Peyer's patch (tissue), 4 donors: ENCODE results near the gene MARS1. TPM values are rescaled to one million over a fixed set of nuclear protein-coding genes. Genes with fewer than 3 reads are reported as not detected.
"Not testable (repeated sequence)": the region's sequence is repeated elsewhere in the genome, so short reads cannot be mapped to it uniquely, and the experiment has no call there.

Experiments
- DNase-seq, 3 donors: peaks; one replicate each; pipeline ENCODE4 v3.0.0-alpha.2; 2017 to 2019
- H3K27ac ChIP-seq, 4 donors: fragments of 200-600 bp; sonication (generic); one replicate each; pipeline ENCODE4 v1.5.1; 2016 to 2019
- H3K27me3 ChIP-seq, 2 donors: fragments of 200-600 bp; sonication (generic); one replicate each; pipeline ENCODE4 v1.5.1; 2019
- H3K36me3 ChIP-seq, 3 donors: fragments of 200-600 bp; sonication (generic); one replicate each; pipeline ENCODE4 v1.5.1; 2016 to 2019
- H3K4me1 ChIP-seq, 4 donors: fragments of 200-600 bp; sonication (generic); one replicate each; pipeline ENCODE4 v1.5.1; 2016 to 2019
- H3K4me3 ChIP-seq, 4 donors: fragments of 200-600 bp; sonication (generic); 1 replicate in 3 of 4; 2 replicates in 1 of 4; pipeline ENCODE4 v1.5.1; 2016 to 2019; ENCODE audit warnings: mild to moderate bottlenecking in 1 of 4
- H3K9me3 ChIP-seq, 4 donors: fragments of 200-600 bp; sonication (generic); one replicate each; pipeline ENCODE4 v1.5.1; 2016 to 2019; ENCODE audit warnings: mild to moderate bottlenecking in 1 of 4
- POLR2A ChIP-seq, 2 donors: fragments of 450-650 bp; IDR thresholded peaks; one replicate each; pipeline ENCODE4 v1.5.1; 2017; ENCODE audit warnings: antibody characterized with exemption in 2 of 2, mild to moderate bottlenecking in 2 of 2, moderate library complexity in 2 of 2
- total RNA-seq, 4 donors: library from RNA; depleted of rRNA; stranded (reverse); fragments of >200 nt; gene quantifications; one replicate each; pipeline ENCODE4 v1.1.0, GENCODE V29; 2016
- TF ChIP-seq, protein P1 (sequence below), 6 experiments: fragments of 450-650 bp in 4 of 6; fragments of 200-600 bp in 2 of 6; sonication (generic) in 1 of 6; IDR thresholded peaks; one replicate each; pipeline ENCODE4 v1.5.1; 2017 to 2019; ENCODE audit warnings: antibody characterized with exemption in 6 of 6, mild to moderate bottlenecking in 3 of 6, moderate library complexity in 1 of 6

Gene MARS1
- total RNA-seq, 4 donors from 2014 or later: 40.6 to 97.4 (median 63.5) TPM

GRCh38 chr12:57496822-57497221 is 9.0 kb downstream of the MARS1 start:
- Histone ChIP-seq H3K27ac (no peak overlapping the region), H3K4me3 (no peak overlapping the region), H3K36me3 (peaks cover 0 to 48% (median 0%) of the 10 kb centered on the region in 3 donors), H3K27me3 (no peaks in the 10 kb centered on the region), H3K4me1 (no peaks in the 10 kb centered on the region), H3K9me3 (no peaks in the 10 kb centered on the region)
- DNase-seq: no peak
- TF ChIP-seq, protein P1, sequence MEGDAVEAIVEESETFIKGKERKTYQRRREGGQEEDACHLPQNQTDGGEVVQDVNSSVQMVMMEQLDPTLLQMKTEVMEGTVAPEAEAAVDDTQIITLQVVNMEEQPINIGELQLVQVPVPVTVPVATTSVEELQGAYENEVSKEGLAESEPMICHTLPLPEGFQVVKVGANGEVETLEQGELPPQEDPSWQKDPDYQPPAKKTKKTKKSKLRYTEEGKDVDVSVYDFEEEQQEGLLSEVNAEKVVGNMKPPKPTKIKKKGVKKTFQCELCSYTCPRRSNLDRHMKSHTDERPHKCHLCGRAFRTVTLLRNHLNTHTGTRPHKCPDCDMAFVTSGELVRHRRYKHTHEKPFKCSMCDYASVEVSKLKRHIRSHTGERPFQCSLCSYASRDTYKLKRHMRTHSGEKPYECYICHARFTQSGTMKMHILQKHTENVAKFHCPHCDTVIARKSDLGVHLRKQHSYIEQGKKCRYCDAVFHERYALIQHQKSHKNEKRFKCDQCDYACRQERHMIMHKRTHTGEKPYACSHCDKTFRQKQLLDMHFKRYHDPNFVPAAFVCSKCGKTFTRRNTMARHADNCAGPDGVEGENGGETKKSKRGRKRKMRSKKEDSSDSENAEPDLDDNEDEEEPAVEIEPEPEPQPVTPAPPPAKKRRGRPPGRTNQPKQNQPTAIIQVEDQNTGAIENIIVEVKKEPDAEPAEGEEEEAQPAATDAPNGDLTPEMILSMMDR (IDR thresholded peaks at IDR 0.05): no peak
- TF ChIP-seq POLR2A (IDR thresholded peaks at IDR 0.05): no peak

GRCh38 chr12:57497223-57498131 is 9.6 kb downstream of the MARS1 start:
- Histone ChIP-seq H3K27ac (no peak overlapping the region), H3K4me1 (no peaks in the 10 kb centered on the region), H3K9me3 (no peaks in the 10 kb centered on the region), H3K4me3 (no peak overlapping the region), H3K27me3 (no peaks in the 10 kb centered on the region), H3K36me3 (peaks cover 0 to 50% (median 0%) of the 10 kb centered on the region in 3 donors)
- TF ChIP-seq POLR2A (IDR thresholded peaks at IDR 0.05): no peak
- TF ChIP-seq, protein P1 (IDR thresholded peaks at IDR 0.05): no peak
- DNase-seq: no peak

GRCh38 chr12:57498132-57498502 is 10.2 kb downstream of the MARS1 start:
- Histone ChIP-seq H3K27ac (no peak overlapping the region), H3K9me3 (no peaks in the 10 kb centered on the region), H3K4me1 (no peaks in the 10 kb centered on the region), H3K4me3 (no peak overlapping the region), H3K36me3 (peaks cover 0 to 45% (median 0%) of the 10 kb centered on the region in 3 donors), H3K27me3 (no peaks in the 10 kb centered on the region)
- DNase-seq: no peak
- no peak for TF ChIP-seq POLR2A (IDR thresholded peaks at IDR 0.05)
- TF ChIP-seq, protein P1 (IDR thresholded peaks at IDR 0.05): no peak

DNA sequence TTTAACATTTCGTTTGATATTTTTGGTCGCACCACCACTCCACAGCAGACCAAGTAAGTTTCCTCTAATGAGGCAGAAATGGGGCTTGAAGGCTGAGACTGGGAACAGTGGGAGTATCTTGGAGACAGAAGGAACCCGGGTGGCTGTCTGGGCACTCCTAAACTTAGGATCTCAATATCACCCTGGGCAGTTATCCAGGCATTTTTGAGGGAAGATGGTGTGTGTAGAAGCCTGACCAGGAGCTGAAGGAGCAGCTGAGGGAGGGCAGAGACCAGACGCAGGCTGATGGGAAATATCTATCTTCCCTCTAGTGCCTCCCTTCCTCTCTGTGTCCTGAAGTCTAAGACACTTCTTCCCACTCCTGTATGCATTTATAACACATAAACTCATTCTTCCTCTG is 10.7 kb downstream of the MARS1 start:
- H3K27ac ChIP-seq: no peak overlapping the region
- H3K27me3 ChIP-seq: no peaks in the 10 kb centered on the region
- H3K36me3 ChIP-seq: peaks cover 0 to 48% (median 0%) of the 10 kb centered on the region in 3 donors
- H3K9me3 ChIP-seq: no peaks in the 10 kb centered on the region
- TF ChIP-seq POLR2A (IDR thresholded peaks at IDR 0.05): no peak
- TF ChIP-seq, protein P1 (IDR thresholded peaks at IDR 0.05): no peak
- no peaks in the 10 kb centered on the region for H3K4me1 ChIP-seq
- H3K4me3 ChIP-seq: no peak overlapping the region
- no peak for DNase-seq

GRCh38 chr12:57500213-57500612 is 12.3 kb downstream of the MARS1 start:
- H3K9me3 ChIP-seq: no peaks in the 10 kb centered on the region
- H3K27me3 ChIP-seq: no peaks in the 10 kb centered on the region
- no peak for TF ChIP-seq POLR2A (IDR thresholded peaks at IDR 0.05)
- TF ChIP-seq, protein P1 (IDR thresholded peaks at IDR 0.05): no peak
- H3K4me3 ChIP-seq: no peak overlapping the region
- DNase-seq: no peak
- H3K36me3 ChIP-seq: peaks cover 0 to 64% (median 0%) of the 10 kb centered on the region in 3 donors
- H3K27ac ChIP-seq: no peak overlapping the region
- no peaks in the 10 kb centered on the region for H3K4me1 ChIP-seq

DNA sequence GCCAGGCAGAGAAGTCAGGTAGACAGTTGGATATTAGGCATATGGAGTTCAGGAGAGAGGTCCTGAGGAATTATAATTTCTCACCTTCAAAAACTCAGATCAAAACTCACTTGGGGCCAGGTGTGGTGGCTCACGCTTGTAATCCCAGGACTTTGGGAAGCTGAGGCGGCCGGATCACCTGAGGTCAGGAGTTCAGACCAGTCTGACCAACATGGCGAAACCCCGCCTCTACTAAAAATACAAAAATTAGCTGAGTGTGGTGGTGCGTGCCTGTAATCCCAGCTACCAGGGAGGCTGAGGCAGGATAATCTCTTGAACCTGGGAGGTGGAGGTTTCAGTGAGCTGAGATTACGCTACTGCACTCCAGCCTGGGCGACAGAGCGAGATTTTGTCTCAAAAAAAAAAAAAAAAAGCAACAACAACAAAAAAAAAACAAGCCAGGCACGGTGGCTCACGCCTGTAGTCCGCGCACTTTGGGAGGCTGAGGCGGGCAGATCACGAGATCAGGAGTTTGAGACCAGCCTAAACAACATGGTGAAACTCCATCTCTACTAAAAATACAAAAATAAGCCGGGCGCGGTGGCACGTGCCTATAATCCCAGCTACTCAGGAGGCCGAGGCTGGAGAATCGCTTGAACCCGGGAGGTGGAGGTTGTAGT is 14.6 kb downstream of the MARS1 start:
- not testable (repeated sequence) for H3K4me1 ChIP-seq, H3K4me3 ChIP-seq, H3K9me3 ChIP-seq, DNase-seq, H3K27ac ChIP-seq, H3K27me3 ChIP-seq
- H3K36me3 ChIP-seq: peaks cover 0 to 77% (median 0%) of the 10 kb centered on the region in 3 donors

DNA sequence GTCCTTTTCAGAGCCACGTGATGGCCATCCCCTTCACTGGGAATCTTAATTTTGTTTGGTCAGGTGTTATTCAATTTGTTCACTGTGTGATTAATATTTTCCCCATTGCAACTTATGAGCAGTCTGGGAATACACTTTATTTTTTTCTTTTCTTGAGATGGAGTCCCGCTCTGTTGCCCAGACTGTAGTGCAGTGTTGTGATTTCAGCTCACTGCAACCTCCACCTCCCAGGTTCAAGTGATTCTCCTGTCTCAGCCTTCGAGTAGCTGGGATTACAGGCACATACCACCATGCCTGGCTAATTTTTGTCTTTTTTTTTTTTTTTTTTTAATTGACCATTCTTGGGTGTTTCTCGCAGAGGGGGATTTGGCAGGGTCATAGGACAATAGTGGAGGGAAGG is 18.7 kb downstream of the MARS1 start:
- not testable (repeated sequence) for H3K9me3 ChIP-seq, H3K27me3 ChIP-seq, H3K27ac ChIP-seq, DNase-seq, H3K4me3 ChIP-seq, H3K4me1 ChIP-seq
- H3K36me3 ChIP-seq: peaks cover 0 to 56% (median 0%) of the 10 kb centered on the region in 3 donors

GRCh38 chr12:57507796-57508195 is 19.9 kb downstream of the MARS1 start:
- not testable (repeated sequence) for DNase-seq, H3K4me1 ChIP-seq, H3K27me3 ChIP-seq, H3K27ac ChIP-seq, H3K9me3 ChIP-seq, H3K4me3 ChIP-seq
- peaks cover 0 to 60% (median 0%) of the 10 kb centered on the region in 3 donors for H3K36me3 ChIP-seq
